HG03095 (cell line): ENCODE data around the gene PCCA.
A peak's percentile ranks its signal among the peaks of the same experiment; 100 is the strongest.
"Not testable (repeated sequence)": the region's sequence is repeated elsewhere in the genome, so short reads cannot be mapped to it uniquely, and the experiment has no call there.

Experiments
- ATAC-seq: cut with Tn5 transposase; IDR thresholded peaks from one replicate; pipeline ENCODE4 v1.9.1; 2021; ENCODE audit warnings: moderate library complexity; ENCODE audit not compliant: unreplicated experiment

The PCCA gene

DNA sequence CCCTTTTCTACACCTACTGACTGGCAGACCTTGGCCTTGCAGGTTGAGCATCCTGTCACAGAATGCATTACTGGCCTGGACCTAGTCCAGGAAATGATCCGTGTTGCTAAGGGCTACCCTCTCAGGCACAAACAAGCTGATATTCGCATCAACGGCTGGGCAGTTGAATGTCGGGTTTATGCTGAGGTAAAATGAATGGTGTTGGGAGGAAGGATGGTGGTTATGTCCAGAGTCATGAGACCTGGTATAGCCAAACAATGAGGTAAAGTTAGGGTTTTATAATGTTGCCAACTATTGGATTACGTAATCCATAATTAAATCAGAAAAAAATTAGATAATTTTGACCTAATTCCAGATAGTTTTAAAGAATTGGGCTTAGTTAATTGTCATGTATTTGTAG lies 212.5 kb downstream of the PCCA start:
- ATAC-seq = no peak

DNA sequence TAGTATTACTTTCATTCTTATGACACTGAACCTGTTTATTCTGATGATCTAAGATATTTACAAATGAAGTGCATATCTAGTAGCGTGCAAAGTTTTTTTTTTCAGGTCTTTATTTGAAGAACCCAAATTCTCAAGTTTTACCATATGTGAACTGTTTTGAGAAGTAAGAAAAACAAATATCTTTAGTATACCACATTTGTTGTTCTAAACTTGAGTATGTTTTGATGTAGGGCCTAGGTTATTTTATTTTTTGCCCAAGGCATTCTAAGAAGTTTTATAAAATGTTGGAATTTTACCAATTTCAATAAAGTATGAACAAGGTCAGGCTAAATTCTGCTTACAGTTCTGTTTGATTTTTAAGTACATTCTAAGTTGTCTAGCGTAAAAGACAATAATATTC lies 213.5 kb downstream of the PCCA start:
- no peak for ATAC-seq

DNA sequence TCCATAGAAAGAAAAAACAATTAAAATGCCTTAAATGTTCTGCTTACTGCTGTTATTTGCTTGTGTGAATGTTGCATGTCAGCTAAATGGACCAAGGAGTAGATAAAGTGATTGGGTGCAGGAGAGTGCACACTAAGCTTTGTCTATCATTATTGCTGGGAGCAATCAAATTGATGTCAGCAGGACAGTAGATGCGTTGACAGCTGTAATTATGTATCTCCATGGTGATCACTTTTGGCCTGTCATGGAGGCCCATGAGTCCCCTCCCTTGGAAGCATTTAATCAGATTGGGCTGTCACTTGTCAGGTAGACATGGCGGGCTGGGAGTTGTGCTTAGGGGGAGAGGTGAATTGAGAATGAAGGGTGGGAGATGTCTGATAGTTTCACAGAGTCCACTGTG lies 215.3 kb downstream of the PCCA start:
- no peak for ATAC-seq

DNA sequence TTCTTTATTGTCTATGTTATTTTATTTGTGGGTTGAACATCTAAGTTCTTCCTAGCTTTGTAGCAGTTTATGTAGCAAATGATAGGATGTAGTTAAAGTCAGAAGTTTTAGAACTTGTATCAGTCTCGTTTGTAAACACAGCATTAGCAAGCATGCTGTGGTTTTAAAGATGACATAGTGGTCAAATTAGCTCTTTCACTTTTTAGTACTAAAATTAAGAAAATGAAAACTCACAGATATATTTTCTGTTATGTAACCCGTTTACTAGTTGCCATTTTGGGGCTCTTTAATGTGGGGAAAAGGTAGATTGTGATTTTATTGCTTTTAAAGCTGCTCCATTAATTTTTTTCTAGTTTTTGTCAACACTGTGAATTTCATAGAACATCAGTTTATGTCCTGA lies 216.5 kb downstream of the PCCA start:
- no peak for ATAC-seq

DNA sequence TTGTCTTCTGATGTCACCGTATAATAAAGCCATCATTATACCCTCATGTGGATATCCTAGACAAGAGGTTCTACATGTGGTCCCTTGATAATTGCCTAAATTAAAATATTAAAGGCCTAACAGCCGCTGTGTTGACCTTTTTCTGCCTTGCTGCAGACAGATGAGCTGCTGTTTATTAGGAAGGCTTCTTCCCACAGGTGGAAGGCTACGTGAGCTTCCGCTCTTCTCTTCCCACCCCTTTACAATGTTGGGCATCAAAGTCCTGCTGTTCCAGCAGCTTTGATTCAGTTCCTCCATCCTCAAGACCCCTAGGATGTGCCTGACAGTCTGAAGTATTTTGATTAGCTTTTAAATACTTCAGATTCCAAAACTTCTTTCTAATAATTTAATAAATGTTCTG lies 217.1 kb downstream of the PCCA start:
- no peak for ATAC-seq

DNA sequence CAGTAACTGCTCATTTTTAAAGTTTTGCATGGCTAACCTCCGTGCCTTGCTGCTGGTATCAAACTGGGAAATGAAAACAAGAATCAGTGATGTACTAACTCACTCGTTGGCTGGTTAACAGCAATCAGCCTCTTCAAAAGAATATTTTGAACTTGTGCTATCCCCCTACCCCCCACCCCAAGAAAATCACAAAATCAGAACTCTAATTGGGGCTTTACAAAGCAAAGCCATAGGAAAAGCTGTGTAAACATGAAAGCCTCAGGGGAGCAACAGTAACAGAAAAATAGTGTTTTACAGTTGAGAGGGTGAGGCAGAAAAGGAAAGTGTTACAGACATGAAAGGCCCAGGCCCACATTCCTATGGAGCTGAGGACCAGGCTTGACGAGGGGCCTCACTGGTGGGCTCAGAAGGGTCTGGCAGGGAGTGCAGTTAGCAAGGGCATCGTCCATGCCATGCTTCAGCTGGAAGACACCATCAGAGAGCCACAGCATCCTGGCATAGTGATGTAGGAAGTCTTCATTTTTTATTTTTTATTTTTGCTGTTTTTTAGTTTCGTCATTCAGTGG lies 217.6 kb downstream of the PCCA start:
- ATAC-seq = no peak

DNA sequence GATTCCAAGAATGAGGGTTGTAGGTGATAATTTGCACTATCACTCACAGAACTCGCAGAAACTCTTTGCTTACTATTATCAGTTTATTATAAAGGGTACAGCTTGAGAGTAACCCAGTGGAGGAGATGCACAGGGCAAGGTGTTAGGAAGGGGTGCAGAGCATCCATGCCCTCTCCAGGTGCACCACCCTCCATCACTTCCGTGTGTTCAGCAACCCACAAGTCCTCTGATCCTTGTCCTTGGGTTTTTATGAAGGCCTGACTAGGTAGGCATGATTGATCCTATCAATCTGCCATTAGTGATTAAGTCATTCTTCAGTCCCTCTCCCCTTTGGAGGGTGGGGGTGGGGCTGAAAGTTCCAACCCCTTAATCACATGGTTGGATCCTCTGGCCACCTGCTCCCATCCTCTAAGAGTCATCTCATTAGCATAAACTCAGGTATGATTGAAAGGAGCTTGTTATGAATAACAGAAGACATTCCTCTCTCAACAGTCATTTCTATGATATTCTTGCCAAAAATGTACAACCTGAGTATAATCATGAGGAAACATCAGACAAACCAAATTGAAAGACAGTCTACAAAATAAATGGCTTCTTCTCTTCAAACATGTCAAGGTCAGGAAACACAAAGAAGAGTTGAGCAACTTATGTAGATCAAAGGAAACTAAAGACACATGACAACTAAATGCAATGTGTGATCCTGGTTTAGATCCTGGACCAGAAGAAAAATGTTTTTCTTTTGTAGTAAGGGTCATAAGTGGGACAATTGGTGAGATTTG lies 225.4 kb downstream of the PCCA start:
- ATAC-seq = no peak

DNA sequence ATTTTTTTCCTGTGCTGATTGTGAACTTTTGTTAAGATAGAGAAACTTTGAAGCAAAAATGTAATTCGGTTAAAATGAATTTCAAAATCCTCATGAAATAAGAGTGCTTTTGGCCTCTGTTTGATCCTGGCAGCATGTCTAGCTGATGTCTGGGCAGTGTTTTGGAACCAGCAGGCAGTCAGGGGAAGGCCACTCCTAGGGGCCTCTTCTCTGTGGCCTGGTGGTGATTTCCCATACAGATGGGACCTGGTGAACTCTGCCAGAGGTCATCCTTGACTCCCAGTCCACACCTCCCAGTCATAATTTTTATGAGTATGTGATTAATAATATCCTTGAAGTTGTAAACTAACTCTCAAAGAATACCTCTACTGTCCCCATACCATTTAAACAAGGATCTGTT lies 226.6 kb downstream of the PCCA start:
- ATAC-seq = no peak

DNA sequence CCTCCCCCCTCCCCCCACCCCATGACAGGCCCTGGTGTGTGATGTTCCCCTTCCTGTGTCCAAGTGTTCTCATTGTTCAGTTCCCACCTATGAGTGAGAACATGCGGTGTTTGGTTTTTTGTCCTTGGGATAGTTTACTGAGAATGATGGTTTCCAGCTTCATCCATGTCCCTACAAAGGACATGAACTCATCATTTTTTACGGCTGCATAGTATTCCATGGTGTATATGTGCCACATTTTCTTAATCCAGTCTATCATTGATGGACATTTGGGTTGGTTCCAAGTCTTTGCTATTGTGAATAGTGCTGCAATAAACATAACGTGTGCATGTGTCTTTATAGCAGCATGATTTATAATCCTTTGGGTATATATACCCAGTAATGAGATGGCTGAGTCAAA lies 229.6 kb downstream of the PCCA start:
- not testable (repeated sequence) for ATAC-seq

DNA sequence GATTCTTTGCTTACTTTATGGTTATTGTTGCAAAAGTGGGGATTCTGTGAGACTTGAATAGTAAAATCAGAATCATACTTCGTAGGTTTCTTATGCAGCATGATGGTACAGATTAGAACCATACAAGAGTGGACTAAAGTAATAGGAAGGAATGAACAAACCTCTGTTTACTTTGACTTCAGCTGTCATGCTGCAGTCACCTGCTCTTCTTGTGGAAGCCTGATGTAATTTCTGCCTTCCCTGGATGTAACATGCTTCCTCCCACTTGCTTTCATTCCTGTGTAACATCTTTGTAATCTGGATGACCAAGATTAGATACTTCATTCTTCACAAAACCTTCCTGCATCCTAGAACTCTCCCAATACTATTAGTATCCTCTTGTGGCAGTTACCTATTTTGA lies 235.0 kb downstream of the PCCA start:
- no peak for ATAC-seq

DNA sequence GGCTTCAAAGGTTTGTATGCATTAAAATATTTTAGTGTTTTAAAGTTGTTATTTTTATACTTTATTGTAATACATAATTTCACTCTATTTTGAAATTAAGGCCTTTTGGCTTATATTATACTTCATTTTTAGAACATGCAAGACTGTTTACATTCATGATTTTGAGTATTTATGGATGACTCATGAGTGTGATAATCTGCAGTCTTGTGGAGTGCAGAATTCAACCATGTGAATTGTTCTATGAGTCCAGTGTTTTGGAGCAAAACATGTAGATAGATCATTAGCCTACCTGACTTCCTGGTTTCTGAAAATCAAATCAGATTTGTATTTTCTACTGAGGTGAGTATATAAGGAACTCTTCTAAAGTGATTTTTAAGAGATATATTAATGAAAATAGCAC lies 241.8 kb downstream of the PCCA start:
- ATAC-seq = no peak

DNA sequence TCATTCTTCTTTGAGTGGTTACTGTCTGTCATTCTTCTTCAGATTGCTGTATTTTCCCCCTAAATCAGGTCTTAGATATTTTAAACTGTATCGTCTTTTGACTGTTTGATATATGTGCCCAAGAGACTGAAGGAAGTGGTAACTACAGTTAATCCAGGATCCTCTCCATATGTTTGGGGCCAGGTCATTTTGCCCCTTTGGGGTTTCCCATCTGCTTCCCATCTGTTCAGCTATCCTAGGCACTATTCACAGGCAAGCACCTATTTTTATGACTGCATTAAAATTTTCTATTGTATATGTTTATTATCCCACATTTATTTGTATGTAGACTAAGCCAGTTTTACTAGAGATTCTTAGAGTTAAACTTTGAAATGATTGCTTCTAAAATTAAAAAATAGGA lies 244.2 kb downstream of the PCCA start:
- no peak for ATAC-seq

DNA sequence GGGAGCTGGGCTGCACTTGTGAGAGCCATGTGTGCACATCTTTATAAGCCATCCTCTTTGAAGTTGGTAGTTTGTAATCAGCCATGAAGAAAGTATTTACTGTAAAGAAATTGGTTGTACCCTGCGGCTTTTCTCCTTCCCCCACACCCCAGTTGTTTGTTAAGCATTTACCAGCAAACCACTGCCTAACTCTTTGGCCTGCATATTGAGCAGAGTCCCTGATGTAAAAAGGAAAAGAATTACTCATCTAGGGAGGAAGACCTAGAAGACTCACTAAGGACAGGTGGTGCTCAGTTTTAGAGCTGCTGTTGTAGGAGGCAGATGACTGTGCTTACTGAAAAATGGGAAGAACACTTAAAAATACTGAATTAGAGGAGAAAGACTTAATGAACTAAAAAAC lies 245.3 kb downstream of the PCCA start:
- ATAC-seq = peak; percentile 80

DNA sequence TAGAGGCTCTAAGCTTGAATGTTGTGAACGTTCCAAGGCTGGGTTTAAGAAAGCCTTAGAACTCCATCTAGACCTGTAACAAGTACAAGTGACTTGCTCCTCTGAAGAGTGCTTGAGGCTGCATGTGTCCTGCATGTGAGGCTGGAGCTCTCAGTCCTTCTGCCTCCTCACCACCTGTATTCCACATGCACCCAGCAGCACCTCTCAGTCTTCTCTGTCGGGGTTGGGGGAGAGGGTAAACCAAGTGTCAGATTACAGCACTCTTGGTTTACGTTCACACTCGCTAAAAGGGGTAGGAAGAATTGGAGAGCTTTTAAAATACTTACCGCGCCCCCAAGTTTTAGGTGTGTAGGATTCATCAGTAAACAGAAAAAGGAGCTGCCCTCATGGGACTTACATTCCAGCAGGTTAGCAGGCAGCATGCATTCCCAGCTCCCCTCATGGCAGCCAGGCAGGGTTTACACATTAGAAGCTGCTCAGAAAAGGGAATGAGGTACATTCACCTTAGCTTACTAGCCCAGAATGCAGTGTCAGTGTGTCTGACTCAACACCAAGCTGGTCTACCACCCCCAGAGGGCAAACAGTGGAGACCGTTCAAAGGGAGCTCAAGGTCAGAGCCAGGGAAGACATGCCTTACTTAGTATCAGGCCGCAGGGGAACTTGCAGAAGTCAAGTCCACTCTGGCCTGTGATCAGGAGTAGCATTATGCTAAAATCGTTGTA lies 248.1 kb downstream of the PCCA start:
- ATAC-seq = no peak

DNA sequence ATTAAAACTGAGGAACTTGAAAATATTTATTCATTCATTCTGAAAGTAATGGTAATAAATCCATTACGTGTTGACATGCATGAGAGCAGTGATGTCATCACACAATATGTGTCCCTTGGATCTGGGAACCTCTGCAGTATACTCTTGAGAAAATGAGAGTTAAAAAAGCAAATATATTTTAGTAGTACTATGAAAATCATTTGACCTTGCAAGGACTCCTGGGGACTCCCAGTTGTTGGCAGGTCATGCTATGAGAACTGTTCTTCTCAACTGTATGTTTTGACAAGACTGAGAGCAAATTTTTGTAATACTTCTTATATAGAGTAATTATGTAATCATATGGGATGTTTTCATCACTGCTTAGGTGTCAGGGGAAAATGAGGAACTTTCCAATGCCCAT lies 249.4 kb downstream of the PCCA start:
- no peak for ATAC-seq

DNA sequence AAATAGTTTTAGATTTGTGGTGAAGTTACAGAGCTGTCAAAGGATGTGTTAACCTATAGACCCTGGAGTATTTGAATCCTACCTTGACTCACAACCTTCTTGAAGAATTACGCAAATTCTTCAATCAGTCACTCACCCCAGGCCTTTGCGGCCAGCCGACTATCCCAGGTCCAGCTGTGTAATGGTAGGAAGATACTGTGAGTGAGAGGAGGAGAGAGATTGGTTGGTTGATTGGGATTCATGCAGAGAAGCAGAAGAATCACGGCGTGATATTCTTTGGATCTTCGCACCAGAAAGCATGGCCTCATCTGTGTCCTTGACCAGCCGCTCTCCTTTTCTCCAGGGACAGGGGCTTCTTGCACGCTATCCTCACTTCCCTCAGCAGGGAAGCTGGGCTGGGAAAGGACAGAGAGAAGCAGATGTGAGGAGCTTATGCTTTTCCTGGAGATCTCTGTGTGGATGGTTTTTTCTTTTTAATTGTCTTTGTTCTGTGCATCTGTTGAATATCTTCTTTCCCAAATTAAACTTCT lies 250.6 kb downstream of the PCCA start:
- ATAC-seq = no peak

DNA sequence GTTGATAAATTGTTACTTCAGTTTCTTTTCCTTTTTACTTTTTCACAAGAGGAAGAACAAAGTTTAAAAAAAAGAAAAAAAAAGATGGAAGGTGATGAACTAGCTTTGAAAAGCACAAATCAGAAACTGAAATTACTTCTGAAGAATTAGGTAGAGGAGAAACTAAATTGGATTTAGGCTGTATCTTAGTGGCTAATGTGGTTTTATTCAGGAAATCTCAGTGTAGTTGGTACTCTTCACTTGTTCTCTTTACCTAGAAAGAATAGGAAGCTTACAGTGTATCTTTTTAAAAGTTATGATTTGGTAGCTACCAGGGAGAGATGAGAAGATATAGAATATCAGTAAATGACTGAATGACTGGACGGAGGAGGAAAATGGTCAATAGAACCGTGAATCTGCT lies 252.0 kb downstream of the PCCA start:
- ATAC-seq = no peak

DNA sequence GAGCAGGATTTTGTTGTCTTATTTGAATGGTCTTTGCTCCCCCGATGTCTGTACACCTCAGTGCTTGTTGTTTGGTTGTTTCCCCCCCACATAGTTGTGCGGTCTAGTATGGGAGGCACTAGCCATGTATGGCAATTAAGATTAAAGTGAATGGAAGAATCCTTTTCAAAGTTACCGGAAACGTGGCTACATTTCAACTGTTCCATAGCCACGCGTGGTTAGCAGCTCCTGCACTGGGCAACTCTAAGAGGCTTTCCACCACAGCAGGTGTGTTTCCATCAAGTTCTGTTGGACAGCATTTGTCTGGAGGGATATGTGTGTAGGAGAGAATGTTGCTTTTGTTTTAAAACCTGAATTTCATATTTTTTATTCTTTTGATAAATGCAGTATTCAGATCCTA lies 252.4 kb downstream of the PCCA start:
- ATAC-seq = no peak

DNA sequence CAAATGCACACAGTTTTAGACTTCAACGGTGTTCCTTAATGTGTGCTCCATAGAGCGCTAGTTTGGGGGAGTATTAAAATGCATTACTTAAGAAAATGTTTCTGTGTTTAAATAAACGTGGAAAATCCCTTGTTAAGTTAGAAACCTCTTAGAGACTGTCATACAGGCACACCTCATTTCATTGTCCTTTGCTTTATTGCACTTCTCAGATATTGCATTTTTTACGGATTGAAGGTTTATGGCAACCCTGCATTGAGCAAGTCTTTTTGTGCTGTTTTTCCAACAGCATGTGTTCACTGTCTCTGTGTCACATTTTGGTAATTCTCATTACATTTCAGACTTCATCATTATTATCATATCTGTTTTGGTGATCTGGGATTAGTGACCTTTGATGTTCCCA lies 255.7 kb downstream of the PCCA start:
- no peak for ATAC-seq

DNA sequence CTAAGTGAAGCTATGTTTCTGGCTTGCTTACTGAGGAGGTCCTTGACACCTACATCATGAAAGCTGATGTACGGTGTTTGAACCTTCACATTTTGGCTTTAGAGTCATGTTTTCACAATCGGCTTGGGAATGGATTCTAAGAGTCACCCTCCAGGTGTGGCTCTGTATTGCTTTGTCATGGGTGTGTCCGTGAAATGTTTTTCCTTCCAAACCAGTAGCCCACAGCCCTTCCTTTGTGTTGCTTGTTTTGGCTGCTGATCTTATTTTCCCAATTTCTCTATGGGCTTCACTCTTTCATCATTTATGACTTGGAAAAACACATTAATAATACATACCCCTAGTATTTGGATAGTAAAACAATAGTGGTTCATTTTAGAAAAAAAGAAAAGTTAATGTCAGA lies 259.1 kb downstream of the PCCA start:
- ATAC-seq = no peak

DNA sequence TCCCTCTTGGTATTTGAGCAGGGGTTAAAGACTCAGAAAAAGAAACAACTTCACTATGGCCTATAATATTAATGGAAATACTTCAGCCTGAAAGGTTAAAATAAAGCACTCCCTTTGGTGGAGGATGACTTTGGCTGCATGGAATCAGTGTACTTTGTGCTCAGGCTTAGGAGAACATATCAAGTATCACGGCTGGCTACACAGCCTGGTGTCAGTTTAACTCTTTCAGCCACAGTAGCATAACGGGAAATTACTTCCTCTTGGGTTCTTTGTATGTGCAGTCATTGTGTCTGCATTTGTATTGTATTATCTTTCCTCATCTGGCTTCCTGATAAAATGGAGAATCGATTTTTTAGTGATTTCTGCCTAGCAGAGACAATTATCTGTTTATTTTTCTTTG lies 260.7 kb downstream of the PCCA start:
- no peak for ATAC-seq

DNA sequence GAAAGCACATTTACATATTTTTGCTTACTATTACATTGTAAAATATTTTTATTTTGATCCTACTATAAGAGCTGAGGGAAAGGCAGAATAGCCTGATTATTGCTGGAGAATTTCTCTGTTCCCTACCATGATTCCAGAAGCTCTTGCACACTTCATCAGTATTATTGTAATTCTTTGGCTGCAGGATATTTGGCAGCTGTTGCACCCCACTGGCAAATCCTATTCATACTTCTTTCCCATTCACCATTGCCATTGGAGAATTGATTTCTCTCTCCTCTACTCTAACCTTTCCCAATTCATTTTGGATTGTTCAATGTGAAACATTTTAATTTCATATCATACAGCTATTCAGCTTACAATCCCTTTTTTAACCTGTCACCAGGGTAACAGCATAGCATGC lies 261.7 kb downstream of the PCCA start:
- ATAC-seq = no peak
